Endothelial cell of umbilical vein (primary cell): ENCODE data around the gene SLC24A3. TPM values are rescaled to one million over a fixed set of nuclear protein-coding genes. Genes with fewer than 3 reads are reported as not detected.

Experiments
- BruUV-seq: library from RNA; stranded (reverse); fragments of 400-500 nt; replicated peaks from 2 replicates; lab custom pipeline; 2021; lab: Mats Ljungman, UMichigan
- CTCF ChIA-PET: fragments of 300-600, 350-600 bp; sonication (Branson Sonifier 250); formaldehyde crosslinking; loops from one replicate; lab custom pipeline; 2021; ENCODE audit warnings: antibody characterized with exemption, inconsistent platforms; lab: Charles Lee
- POLR2A ChIA-PET: fragments of 300-600, 350-600 bp; sonication (Branson Sonifier 250); formaldehyde crosslinking; loops from one replicate; lab custom pipeline; 2021; ENCODE audit warnings: antibody characterized with exemption, inconsistent platforms; lab: Charles Lee
- DNase-seq: peaks from one replicate; pipeline ENCODE4 v3.0.0-alpha.2; 2011; ENCODE audit warnings: low read depth, low spot score
- FAIRE-seq: peaks from 2 replicates; lab custom pipeline; 2011; peaks lifted over from hg19 to GRCh38; lab: Jason Lieb, UNC
- H2AFZ ChIP-seq: 2 replicates; pipeline ENCODE4 v1.6.0; 2012; ENCODE audit warnings: low read depth, low read length, control low read depth, inconsistent platforms
- H3K27ac ChIP-seq: 2 replicates; pipeline ENCODE4 v1.5.1; 2011; ENCODE audit warnings: low read depth, mild to moderate bottlenecking, control low read depth, low read length, moderate library complexity; ENCODE audit not compliant: insufficient read depth
- H3K27me3 ChIP-seq, 2 experiments: 2 replicates each; pipeline versions ENCODE4 v1.6.0 to v1.6.1; 2011; ENCODE audit warnings: low read length in 2 of 2, mixed read lengths in 1 of 2; ENCODE audit not compliant: control insufficient read depth in 2 of 2, insufficient read depth in 2 of 2
- H3K36me3 ChIP-seq, 2 experiments: 2 replicates in 1 of 2; 3 replicates in 1 of 2; pipeline ENCODE4 v1.5.1; 2011; ENCODE audit warnings: low read length in 2 of 2, mild to moderate bottlenecking in 1 of 2, moderate library complexity in 1 of 2; ENCODE audit not compliant: control insufficient read depth in 2 of 2, insufficient read depth in 2 of 2; ENCODE audit errors: extremely low read depth in 1 of 2
- H3K4me1 ChIP-seq: 3 replicates; pipeline ENCODE4 v1.5.1; 2011; ENCODE audit warnings: mild to moderate bottlenecking, low read length; ENCODE audit not compliant: control insufficient read depth, insufficient read depth; ENCODE audit errors: extremely low read depth
- H3K4me2 ChIP-seq: 2 replicates; pipeline ENCODE4 v1.6.1; 2011; ENCODE audit warnings: low read length, control low read depth, mixed read lengths; ENCODE audit not compliant: insufficient read depth
- H3K4me3 ChIP-seq, 3 experiments: fragments of 200-600 bp in 1 of 3; sonication (generic), shearing (Covaris generic) in 1 of 3; replicated peaks in 1 of 3; 2 replicates each; pipeline ENCODE4 v1.5.1; 2011 to 2016; ENCODE audit warnings: control low read depth in 3 of 3, low read length in 3 of 3, mild to moderate bottlenecking in 2 of 3, inconsistent platforms in 1 of 3, low read depth in 1 of 3, moderate library complexity in 1 of 3; ENCODE audit not compliant: insufficient read depth in 1 of 3
- H3K79me2 ChIP-seq: 2 replicates; pipeline ENCODE4 v1.6.0; 2012; ENCODE audit warnings: low read length, inconsistent platforms; ENCODE audit not compliant: control insufficient read depth, insufficient read depth
- H3K9ac ChIP-seq: replicated peaks from 2 replicates; pipeline ENCODE3; 2011; ENCODE audit warnings: low read length, control low read depth; ENCODE audit not compliant: insufficient read depth; ENCODE audit errors: extremely low read depth
- H3K9me1 ChIP-seq: replicated peaks from 3 replicates; pipeline ENCODE4 v1.6.0; 2011; ENCODE audit warnings: mild to moderate bottlenecking, low read length; ENCODE audit not compliant: control insufficient read depth, insufficient read depth; ENCODE audit errors: extremely low read depth
- H3K9me3 ChIP-seq: replicated peaks from 2 replicates; pipeline ENCODE4 v1.5.1; 2012; ENCODE audit warnings: low read length, inconsistent platforms; ENCODE audit not compliant: control insufficient read depth, insufficient read depth
- H4K20me1 ChIP-seq: replicated peaks from 2 replicates; pipeline ENCODE3; 2011; ENCODE audit warnings: mild to moderate bottlenecking, low read length; ENCODE audit not compliant: control insufficient read depth, insufficient read depth; ENCODE audit errors: extremely low read depth
- CTCF ChIP-seq, 2 donors: IDR thresholded peaks; 1 replicate in 1 of 2; 2 replicates in 1 of 2; pipeline ENCODE4 v1.5.1; 2011; ENCODE audit warnings: low read length in 2 of 2, mild to moderate bottlenecking in 2 of 2, moderate library complexity in 2 of 2, control low read depth in 1 of 2, inconsistent platforms in 1 of 2, low read depth in 1 of 2; ENCODE audit not compliant: insufficient read depth in 1 of 2; ENCODE audit errors: extremely low read depth in 1 of 2
- EZH2 ChIP-seq: IDR thresholded peaks from 2 replicates; pipeline ENCODE4 v1.6.1; 2012; ENCODE audit warnings: borderline replicate concordance, low read depth, mild to moderate bottlenecking, moderate library complexity, low read length, inconsistent platforms; ENCODE audit not compliant: severe bottlenecking
- FOS ChIP-seq: IDR thresholded peaks from 2 replicates; pipeline ENCODE4 v1.6.1; 2011; ENCODE audit warnings: mild to moderate bottlenecking, low read length, moderate library complexity, borderline replicate concordance; ENCODE audit not compliant: insufficient read depth
- GATA2 ChIP-seq: IDR thresholded peaks from 2 replicates; pipeline ENCODE4 v1.7.0; 2011; ENCODE audit warnings: low read depth, mild to moderate bottlenecking, moderate library complexity, mixed read lengths, low read length; ENCODE audit not compliant: insufficient read length, insufficient read depth
- JUN ChIP-seq: IDR thresholded peaks from 2 replicates; pipeline ENCODE4 v1.6.1; 2011; ENCODE audit warnings: borderline replicate concordance, low read depth; ENCODE audit not compliant: insufficient read length, insufficient read depth
- MAX ChIP-seq: IDR thresholded peaks from 2 replicates; pipeline ENCODE4 v1.6.1; 2011; ENCODE audit not compliant: insufficient read depth, insufficient read length
- MYC ChIP-seq: IDR thresholded peaks from one replicate; pipeline ENCODE4 v1.6.1; 2011; ENCODE audit warnings: mild to moderate bottlenecking, low read depth, low read length
- POLR2A ChIP-seq: IDR thresholded peaks from 2 replicates; pipeline ENCODE4 v1.6.1; 2012; ENCODE audit warnings: low read depth, mild to moderate bottlenecking, control low read depth, low read length
- POLR2AphosphoS5 ChIP-seq: IDR thresholded peaks from 2 replicates; pipeline ENCODE4 v1.6.1; 2012; ENCODE audit warnings: low read depth, mild to moderate bottlenecking, control low read depth, low read length, moderate library complexity; ENCODE audit not compliant: insufficient read depth
- dilution Hi-C: fragments of 300-500 bp; cut with MboI; formaldehyde crosslinking; loops from one replicate; pipeline ENCODE4 v1.15.0; 2019; ENCODE audit warnings: low sequenced_read_pairs; ENCODE audit not compliant: extremely low pct_ligation_motif_present
- intact Hi-C: fragments of 100-400 bp; cut with micrococcal nuclease; formaldehyde crosslinking; loops from one replicate; pipeline ENCODE4 v1.10.0; 2022
- polyA plus RNA-seq, 4 experiments: library from polyadenylated mRNA; depleted of rRNA in 3 of 4; stranded (reverse) in 3 of 4; unstranded in 1 of 4; fragments of >200 nt; gene quantifications; 2 replicates each; pipeline versions ENCODE4 v1.2.1 to v1.2.3, GENCODE V29; 2011 to 2012; ENCODE audit warnings: missing spikeins in 1 of 4
- total RNA-seq: library from RNA; stranded (reverse); gene quantifications from 2 replicates; pipeline ENCODE4 v1.2.3, GENCODE V29; 2021

The SLC24A3 gene
- total and polyA plus RNA-seq, 2 donors (not counting 3 experiments of a cell fraction or from before 2014, with no cell fraction given): not detected

- TF ChIP-seq EZH2 (no peak), GATA2 (no peak), MYC (no peak), POLR2A (no peak), MAX (no peak)
- H2AFZ ChIP-seq: no peak overlapping the region
- H3K9ac ChIP-seq: no peak overlapping the region
- DNase-seq: no peak
- no peak for FAIRE-seq
- H3K4me1 ChIP-seq: no peaks in the 10 kb centered on the region
- H3K27ac ChIP-seq: no peak overlapping the region
- H3K36me3 ChIP-seq: no peaks in the 10 kb centered on the region
- ChIA-PET CTCF (no interaction called here), POLR2A (no interaction called here)
- no peaks in the 10 kb centered on the region for H3K27me3 ChIP-seq
- intact Hi-C loops (no loop called here), dilution Hi-C loops (no loop called here)
- no peaks in the 10 kb centered on the region for H3K79me2 ChIP-seq
- no TSS peak for BruUV-seq
- no peak overlapping the region for H3K4me2 ChIP-seq
- H3K9me3 ChIP-seq: no peaks in the 10 kb centered on the region
- no peaks in the 10 kb centered on the region for H3K9me1 ChIP-seq
- H4K20me1 ChIP-seq: no peaks in the 10 kb centered on the region
- H3K4me3 ChIP-seq: no peak overlapping the region
Observed at GRCh38 chr20:19375395-19375794, 163.0 kb downstream of the SLC24A3 start.

GRCh38 chr20:19375801-19376200 is 163.4 kb downstream of the SLC24A3 start:
- H4K20me1 ChIP-seq: no peaks in the 10 kb centered on the region
- no peak overlapping the region for H2AFZ ChIP-seq
- FAIRE-seq (no peak), DNase-seq (no peak)
- no peak overlapping the region for H3K9ac ChIP-seq
- no peaks in the 10 kb centered on the region for H3K36me3 ChIP-seq
- H3K4me2 ChIP-seq: no peak overlapping the region
- H3K4me3 ChIP-seq: no peak overlapping the region
- ChIA-PET CTCF (no interaction called here), POLR2A (no interaction called here)
- H3K27ac ChIP-seq: no peak overlapping the region
- BruUV-seq: no TSS peak
- dilution Hi-C loops (no loop called here), intact Hi-C loops (no loop called here)
- no peak for TF ChIP-seq EZH2
- no peak for TF ChIP-seq CTCF (IDR thresholded peaks at IDR 0.05; ENCODE audit: extremely low read depth in 1 of 2, insufficient read depth in 1 of 2, low read depth in 1 of 2, low read length in 2 of 2)
- TF ChIP-seq MYC: no peak
- TF ChIP-seq MAX: no peak
- TF ChIP-seq GATA2: no peak
- TF ChIP-seq FOS: no peak
- TF ChIP-seq POLR2AphosphoS5: no peak
- no peak for TF ChIP-seq JUN
- no peak for TF ChIP-seq POLR2A
- no peaks in the 10 kb centered on the region for H3K4me1 ChIP-seq
- no peaks in the 10 kb centered on the region for H3K9me1 ChIP-seq
- no peaks in the 10 kb centered on the region for H3K27me3 ChIP-seq
- H3K9me3 ChIP-seq: no peaks in the 10 kb centered on the region
- no peaks in the 10 kb centered on the region for H3K79me2 ChIP-seq
